NCI-H1694 treated with DMSO at 0.1 percent for 48 hours (cell line): ENCODE data around the gene CLIP2.

Source experiments
- DNase-seq: peaks from one replicate; lab custom pipeline; 2025; lab: John Stamatoyannopoulos, UW

CLIP2 gene

DNA sequence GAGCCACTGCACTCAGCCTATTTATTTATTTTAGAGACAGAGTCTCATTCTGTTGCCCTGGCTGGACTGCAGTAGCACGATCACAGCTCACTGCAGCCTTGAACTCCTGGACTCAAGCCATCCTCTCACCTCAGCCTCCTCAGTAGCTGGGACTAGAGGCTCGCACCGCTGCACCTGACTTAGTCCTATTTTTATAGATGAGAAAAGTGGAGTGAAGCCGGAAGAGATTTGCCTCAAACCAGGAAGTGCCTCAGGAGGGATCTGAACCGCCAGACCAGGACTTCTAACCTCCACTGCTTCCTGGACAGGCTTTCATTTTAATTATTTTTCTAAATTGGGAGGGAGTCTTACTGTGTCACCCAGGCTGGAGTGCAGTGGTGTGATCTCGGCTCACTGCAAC lies 17.5 kb upstream of the CLIP2 start:
- no peak for DNase-seq

DNA sequence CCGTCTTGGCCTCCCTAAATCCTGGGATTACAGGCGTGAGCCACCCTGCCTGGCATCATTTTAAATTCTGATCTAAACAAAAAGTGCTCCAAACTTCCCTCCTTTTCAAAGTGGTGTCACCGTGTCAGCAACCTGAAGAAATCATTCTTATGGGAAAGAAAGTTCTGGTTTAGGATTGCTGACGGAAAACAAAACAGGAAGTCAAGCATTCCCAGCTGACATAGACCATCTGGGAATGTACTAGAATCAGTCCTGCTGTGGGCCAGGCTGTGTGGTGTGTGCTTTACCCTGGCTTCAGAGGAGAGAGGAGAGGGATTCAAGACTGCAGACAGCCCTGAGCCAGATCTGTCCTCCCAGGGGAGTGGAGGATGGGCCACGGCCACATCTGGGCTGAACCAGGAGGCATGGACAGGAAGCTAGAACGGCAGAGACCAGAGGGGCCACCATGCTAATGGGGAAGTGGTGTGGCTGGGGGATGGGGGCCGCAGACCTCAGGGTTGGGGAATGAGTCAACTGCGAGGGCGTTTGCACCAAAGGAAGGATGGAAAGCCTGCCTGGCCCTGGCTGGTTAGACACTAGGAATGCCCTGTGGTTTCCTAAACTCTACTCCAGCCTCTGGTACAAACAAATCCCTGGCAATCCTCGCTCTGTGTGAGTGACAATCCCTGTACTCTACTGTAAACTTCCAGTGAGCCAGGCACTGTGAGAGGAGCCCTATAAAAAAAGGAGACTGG lies 16.7 kb upstream of the CLIP2 start:
- DNase-seq = no peak

DNA sequence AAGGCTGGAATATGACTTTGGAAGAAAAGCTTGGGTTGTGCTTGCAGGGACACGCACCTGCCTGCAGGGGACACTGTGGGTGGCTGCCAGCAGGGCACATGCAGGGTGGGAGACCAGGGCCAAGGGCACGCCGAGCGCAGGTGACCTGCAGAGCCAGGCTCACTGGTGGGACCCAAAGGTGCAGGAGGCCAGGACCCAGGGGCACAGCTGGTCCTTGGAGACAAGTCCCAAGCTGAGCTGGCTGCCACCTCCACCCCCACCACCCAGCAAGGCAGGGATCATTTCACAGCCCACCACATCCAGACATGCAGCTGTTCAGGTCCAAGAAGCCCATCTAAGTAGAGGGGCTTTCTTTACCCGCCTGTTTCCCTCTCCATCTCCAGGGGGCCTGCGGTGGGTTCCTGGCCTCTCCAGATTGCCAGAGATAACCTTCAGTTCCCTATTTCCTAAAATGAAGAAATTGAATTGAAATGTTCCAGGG lies 13.8 kb upstream of the CLIP2 start:
- DNase-seq = no peak

DNA sequence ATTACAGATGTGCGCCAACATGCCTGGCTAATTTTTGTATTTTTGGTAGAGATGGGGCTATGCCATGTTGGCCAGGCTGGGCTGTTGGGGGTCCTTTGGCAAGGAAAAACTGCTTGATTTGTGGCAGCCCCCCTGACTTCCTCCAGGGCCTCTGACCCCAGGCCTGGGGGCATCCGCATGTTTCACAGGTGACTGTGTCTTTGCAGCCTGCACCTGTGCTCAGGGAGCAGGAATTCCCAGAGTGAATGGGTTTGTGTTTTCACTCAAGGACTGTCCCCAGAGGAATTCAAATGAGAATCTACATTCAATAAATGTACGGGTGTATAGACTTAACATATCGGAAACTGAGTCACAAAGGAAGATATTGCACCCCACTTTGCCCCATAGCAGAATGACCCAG lies 11.6 kb upstream of the CLIP2 start:
- DNase-seq = no peak

DNA sequence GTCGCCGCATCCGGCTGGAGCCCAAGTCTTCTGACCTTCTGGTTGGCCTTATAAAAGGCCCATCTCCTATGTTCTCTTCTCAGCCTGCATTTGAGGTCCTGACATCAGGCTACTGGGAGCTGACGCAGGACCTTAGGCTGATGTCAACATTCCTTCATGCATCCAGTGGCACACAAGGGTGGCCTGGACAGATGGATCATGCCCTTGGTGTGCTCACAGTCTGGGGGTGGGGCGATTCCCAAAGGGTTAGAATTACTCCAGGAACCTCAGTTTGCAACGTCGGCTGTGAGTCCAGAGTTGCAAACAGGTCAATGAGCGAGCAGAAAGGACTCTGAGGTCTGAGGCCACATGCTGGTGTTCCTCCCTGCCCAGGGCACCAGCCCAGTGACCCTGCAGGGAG lies 8.2 kb upstream of the CLIP2 start:
- DNase-seq = no peak

DNA sequence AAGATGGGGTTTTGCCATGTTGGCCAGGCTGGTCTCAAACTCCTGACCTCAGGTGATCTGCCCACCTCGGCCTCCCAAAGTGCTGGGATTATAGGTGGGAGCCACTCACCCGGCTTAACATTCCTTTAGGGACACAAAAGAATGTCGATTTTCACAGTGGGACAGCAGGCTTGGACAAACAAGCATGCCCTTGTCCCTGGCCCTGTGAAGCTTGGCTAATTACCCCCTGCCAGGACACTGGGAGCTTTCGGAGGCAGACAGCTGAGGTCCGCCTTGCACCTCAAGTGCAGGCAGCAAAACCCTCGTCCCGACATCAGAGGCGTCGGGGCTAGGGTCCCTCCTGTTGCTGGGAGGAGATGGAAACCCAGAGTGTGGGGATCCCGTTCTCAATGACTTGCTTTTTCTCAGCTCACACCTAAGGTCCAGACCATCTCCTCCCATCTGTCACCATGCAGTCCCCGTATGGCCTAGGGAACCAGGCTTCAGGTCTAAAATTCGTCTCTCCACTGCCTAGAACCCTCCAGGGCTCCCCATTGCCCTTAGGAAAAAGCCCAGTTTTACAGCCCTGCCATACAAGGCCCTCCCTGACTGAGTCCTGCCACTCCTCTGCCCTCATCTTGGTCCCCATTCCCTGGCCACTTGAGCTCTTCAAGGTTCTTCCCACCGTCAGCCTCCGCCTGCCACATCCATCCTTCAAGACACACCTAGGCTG lies 6.3 kb upstream of the CLIP2 start:
- no peak for DNase-seq

DNA sequence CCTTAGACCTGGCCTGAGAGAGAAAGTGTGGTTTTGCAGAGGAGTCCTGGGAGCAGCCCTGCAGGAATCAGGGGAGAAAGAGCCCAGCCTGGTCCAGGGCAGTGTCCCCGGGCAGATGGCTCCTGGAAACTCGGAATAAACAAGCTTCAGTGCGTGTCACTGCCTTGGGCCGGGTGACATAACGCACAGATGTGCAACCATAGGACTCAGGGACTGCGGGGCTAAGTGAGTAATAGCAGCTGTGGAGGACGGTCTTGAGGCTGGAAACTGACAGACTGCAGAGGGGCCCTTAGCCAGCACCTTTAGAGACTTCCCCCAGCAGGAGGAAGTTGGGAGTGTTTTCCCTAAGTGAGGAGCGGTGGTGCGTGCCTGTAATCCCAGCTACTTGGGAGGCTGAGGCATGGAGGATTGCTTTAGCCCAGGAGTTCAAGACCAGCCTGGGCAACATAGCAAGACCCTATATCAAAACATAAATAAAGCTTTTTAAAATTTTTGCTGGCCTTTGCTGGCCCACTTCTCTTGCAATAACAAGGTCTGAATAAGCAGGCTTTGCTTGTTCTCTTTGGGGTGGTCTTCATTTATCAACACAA lies 5.3 kb upstream of the CLIP2 start:
- no peak for DNase-seq

DNA sequence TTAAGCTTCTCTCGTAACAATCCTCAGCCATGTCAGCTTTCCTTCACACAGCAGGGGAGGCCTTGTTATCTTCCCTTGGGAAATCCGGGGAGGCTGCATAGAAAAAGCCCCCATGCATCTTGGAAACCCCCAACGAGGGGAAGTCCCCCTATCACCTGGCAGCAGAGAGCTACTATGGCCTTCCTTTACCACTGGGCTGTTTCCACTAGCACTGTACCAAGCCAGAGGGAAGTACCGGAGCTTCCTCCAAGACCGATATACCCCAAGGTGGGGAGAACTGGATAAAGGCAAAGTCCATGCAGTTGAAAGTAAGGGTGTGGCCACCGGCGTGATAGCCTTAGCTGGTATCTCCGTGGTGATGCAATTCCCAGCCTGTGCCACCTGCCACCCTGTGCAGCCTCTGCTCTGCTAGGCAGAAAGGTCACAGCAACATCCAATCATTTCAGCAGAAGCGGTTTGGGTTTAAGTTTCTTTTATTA lies 4.4 kb upstream of the CLIP2 start:
- DNase-seq = no peak

DNA sequence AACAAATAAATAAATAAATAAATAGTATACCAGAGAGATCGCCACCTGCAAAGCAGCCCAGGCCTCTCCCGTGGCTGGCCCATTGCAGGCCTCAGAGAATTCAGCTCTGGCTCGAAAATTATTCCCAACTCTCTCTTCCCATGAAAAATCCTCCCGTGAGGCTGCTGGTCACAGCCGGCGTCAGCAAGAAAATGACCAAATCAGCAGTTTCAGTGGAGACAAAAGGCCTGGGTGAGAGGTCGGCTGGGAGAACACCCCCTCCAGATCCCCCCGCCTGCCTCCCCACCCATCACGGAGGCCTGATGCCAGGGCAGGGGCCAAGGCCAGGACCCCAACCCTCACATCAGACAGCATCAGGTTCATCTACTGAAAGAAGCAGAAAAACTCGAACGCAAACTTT lies 3.1 kb upstream of the CLIP2 start:
- no peak for DNase-seq

DNA sequence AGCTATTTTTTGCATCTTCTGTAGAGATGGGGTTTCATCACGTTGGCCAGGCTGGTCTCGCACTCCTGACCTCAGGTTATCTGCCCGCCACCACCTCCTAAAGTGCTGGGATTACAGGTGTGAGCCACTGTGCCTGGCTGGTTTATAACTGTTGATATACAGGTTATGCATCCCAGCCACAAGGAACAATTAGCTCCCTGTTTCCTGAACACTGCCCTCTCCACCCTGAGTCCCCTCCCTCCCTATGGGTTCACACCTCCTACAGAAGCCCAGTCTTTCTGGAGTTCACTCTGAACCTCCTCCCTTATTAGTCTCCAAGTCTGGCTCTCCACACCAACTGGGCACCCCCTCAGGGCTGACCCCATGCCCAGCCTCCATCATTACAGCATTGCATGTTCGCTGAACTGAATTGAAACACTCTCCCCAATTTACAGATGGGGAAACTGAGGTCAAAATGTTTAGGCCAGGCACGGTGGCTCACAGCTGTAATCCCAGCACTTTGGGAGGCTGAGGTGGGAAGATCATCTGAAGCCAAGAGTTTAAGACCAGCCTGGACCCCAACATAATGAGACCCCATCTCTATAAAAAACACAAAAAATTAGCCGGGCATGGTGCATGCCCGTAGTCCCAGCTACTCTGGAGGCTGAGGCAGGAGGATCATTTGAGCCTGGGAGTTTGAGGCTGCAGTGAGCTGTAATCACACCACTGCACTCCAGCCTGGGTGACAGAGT lies 1.7 kb upstream of the CLIP2 start:
- DNase-seq = no peak

DNA sequence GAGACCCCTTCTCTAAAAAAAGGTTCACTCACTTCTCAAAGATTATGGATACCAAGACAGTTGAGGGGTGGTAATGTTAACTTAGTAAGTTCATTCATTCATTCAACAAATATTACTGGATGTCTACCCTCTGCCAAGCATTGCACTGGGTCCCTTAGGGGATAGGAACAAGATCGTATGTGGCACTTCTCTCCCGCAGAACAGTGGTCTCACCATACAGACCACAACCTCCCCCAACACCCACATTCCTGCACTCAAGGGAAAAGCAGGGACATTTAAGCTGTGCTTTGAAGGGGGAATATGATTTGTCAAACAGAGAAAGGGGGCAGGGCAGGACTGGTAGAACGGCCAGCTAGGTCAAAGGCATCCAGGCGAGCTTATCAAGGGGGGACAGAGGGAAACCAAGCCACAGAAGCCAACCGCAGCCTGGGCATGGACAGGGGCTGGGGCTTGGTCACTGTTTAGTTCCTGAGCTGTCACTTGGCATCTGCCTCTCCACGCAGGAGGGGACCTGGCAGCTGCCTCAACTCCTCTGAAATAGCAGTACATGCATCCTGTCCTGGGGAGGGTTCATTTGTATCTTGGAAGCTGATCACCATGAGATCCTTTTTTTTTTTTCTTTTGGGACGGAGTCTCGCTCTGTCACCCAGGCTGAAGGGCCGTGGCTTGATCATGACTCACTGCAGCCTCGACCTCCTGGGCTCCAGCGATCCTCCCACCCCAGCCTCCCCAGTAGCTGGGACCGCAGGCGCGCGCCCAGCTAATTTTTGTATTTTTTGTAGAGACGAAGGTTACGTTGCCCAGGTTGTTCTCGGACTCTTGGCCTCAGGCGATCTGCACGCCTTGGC lies 949 bp upstream of the CLIP2 start:
- no peak for DNase-seq

DNA sequence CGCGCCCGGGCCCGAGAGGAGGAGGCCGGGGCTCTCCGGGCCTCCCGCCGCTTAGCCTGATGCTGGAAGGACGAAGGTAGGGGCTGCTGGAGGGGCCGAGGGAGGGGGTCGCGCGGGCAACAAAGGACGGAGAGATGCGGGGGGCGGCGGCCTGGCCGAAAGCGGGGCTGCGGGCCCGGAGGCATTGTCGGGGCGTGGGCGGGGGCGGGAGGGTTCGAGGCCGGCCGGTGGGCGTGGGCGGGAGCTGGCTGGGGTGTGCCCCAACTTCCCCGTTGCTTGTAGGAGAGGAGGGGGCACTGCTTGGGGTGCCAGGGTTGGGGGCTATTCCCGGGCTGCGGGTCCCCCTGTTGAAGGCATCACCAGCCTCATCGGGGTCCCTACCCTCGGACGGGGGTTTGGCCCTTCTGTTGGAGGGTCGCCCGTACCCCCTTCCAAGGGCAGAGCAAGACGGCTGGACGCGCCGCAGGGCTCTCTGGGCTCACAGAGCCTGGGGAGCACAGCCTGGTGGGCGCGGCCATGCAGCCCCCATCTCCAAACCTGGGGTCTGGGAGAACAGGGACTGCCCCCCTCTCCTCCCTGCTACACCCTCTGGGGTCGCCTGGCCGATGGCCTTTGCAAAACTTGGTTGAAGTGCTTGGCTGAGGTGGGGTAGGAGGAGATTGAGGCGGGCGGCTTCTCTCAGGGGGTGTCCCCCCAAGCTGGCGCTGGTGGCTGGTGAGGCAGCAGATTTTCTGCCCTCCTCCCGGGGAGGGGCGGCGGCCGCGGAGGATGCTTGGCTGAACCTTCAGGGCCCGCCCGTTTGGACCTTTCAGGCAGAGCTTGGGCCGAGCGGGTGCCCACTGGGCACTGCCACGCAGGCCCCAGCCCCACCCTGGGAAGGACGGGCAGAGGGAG lies 699 bp downstream of the CLIP2 start:
- no peak for DNase-seq

DNA sequence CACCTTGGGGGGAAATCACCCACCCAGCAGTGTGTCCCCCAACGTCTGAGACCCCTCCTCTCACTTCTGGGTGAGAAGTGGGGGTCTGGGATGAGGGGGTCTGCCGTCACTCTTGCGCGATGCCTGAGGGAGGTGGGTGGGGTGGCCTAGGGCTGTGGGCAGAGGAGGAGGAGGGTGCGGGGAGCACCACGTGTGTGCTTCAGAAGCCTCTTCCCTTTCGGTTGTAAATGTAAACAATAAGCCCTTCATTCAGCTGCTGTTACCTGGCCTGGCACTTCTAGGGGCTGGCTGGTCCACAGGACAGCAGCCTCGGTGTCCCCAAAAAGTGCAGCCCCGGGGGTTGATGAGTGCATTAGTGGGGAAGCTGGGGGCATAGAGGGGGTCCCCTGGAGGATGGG lies 1.3 kb downstream of the CLIP2 start:
- no peak for DNase-seq

DNA sequence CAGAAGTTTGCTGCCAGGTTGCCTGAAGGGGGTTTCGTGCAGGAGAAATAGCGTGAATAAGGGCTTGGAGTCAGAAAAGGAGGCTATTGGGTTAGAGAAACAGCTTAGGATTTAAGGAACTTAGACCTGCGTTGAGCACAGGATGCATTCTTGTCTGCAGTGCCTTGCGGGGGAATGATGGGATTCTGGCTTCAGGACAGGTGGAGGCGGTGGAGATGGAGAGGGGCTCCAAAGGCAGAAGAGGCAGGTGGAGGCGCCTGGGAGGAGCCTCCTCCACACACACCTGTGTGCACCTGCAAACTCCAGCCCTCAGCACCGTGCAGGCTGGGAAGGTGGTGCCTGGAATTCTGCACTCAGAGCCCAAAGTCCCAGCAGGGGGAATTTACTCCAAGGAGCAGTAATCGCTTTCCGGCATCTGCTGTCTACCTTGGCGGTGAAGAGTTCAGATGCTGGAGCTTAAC lies 1.8 kb downstream of the CLIP2 start:
- DNase-seq = no peak

DNA sequence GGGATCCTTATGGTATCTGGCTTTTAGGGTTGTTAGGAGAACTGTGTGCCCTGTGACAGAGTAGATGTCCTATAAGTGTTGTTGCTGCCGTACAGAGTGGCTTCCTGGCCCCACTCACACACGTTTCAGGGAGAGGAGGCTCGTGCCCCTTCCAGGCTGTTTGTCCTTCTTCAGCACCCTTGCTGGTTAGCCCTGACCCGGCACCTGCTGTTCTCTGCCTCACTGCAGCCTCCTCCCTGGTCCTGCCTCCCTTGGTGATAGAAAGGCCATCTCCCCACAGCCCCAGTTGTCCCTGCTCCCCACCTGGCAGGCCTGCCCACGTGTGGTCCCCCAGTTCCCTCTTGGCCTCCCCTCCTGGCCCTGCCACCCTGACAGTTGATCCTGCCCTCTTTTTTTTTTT lies 2.3 kb downstream of the CLIP2 start:
- no peak for DNase-seq

DNA sequence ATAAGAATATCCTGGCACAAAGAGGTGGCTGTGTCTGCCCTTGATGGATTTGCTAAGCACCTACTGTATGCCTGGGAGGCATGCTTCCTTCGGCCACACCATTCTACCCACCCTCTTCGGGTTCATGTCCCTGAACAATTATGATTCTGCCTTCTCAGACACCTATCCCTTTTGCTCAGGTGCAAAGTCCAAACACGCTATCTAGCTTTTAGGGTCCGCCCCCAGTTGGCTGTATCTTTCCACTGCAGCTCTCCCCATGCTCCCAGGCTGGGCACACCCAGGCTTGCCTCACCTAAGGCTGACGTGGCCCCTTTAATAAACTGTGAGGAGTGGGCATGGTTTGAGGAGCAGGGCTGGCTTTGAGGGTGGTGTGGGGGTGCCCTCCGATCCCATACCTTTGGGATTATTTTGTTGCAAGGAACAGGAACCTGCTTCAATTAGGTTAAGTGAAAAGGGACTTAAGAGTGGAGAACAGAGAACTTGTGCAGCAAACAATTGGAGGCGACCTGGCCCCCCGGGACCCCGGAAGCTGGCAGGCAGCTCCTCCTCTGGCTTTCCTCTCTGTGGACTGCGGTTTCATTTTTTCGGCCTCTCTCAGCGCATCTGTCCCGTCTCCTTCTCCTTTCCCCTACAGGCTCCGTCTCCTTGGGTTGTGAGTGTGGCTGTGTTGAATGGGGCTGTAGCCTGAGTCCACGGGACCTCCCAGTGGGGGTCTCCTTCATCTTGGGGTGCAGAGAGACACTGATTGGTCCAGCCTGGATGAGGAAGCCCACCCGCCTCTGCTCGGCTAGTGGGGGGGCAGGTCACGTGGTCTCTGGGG lies 3.8 kb downstream of the CLIP2 start:
- no peak for DNase-seq

DNA sequence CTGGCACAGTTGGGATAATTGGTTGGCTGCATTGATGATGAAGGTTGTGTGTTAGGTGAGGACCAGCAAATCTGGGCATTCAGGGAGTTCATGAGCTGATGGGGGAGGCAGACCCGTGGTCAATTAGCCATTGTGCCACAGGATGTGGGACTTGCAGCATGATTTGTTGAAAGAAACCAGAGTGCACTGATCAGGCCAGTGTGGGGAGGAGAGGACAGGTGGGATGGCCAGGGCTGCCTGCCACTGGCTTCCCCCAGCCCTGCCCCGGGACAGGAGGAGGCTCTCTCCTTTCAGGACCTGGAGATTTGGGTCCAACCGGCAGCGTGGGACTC lies 4.3 kb downstream of the CLIP2 start:
- no peak for DNase-seq

DNA sequence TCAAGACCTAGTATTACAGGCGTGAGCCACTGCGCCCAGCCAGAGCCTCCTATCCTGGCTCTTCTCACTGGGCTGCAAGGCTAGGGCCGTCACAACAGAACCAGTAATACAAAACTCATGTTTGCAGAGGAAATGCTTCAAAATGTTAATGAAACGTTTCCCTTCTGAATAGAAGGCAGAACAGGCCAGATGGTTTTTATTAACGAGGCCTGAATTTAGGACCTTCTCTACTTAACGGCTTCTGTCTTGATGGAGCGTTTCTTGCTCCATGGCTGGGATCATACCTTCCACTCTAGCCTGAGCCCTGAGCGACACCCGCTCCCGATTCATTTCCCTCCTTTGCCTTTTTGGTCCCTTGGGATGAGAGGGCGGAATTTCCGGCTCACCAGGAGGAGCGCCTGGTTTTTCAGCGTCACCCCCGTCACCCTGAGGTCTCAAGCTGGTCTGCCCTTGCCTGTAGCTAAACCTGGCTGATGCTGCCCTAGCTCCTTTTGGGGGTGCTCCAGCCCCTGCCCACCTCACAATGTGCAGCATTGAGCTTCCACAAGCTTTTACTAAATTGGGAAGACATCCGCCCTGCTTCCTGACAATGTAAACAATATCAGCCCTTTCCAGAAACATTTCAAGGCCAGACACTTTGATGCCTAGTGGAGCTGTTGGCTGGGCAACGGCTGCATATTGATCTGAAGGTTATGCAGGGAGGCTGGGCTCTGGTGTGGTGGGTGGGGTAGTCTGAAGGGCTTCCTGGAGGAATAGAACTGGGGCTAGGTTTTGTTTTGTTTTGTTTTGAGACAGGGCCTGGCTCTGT lies 5.2 kb downstream of the CLIP2 start:
- no peak for DNase-seq
